ENCODE measurements around the gene TPST1. TPM values are rescaled to one million over a fixed set of nuclear protein-coding genes. Genes with fewer than 3 reads are reported as not detected.
A peak's percentile ranks its signal among the peaks of the same experiment; 100 is the strongest.

Gene TPST1
- total and polyA plus RNA-seq, 9 of the 15 experiments (the other 6 are each of a cell fraction or from before 2014, with no cell fraction given) = 0.15 to 2.2 (median 0.53) TPM

GRCh38 chr7:66157060-66157459 lies 48.1 kb upstream of the TPST1 start (continued):
- no peak for TF ChIP-seq ZNF583 (CRISPR knock-in tag; IDR thresholded peaks at IDR 0.05)
- TF ChIP-seq EP300 (IDR thresholded peaks at IDR 0.05; ENCODE audit: low read length) = peak; percentile 58
- no peak for TF ChIP-seq U2AF1 (optimal IDR thresholded peaks at IDR 0.05; ENCODE audit: low read depth, low read length)
- TF ChIP-seq ATF7 (IDR thresholded peaks at IDR 0.05) = peak; percentile 55
- TF ChIP-seq SRSF9 (IDR thresholded peaks at IDR 0.05; ENCODE audit: borderline replicate concordance, low read depth, low read length) = no peak
- no peak for TF ChIP-seq RBM15 (IDR thresholded peaks at IDR 0.05; ENCODE audit: insufficient read depth, low read length)
- no peak for TF ChIP-seq ZNF12 (CRISPR knock-in tag; IDR thresholded peaks at IDR 0.05)
- no peak for TF ChIP-seq SNAPC5 (CRISPR knock-in tag; IDR thresholded peaks at IDR 0.05)
- no peak for TF ChIP-seq HNRNPLL (IDR thresholded peaks at IDR 0.05; ENCODE audit: low read depth, low read length, poor library complexity, severe bottlenecking)
- TF ChIP-seq ATF6 (CRISPR knock-in tag; IDR thresholded peaks at IDR 0.05) = no peak
- no peak for TF ChIP-seq ZC3H8 (IDR thresholded peaks at IDR 0.05)
- no peak for TF ChIP-seq HDAC6 (IDR thresholded peaks at IDR 0.05; ENCODE audit: low read depth, low read length)
- no peak for TF ChIP-seq MCM2 (IDR thresholded peaks at IDR 0.05; ENCODE audit: low read depth)
- TF ChIP-seq MYNN (IDR thresholded peaks at IDR 0.05) = no peak
- no peak for TF ChIP-seq MYNN (CRISPR knock-in tag; IDR thresholded peaks at IDR 0.05)
- TF ChIP-seq ZBTB40 (IDR thresholded peaks at IDR 0.05) = no peak
- TF ChIP-seq ZBTB40 (CRISPR knock-in tag; IDR thresholded peaks at IDR 0.05) = no peak
- TF ChIP-seq KDM1A (IDR thresholded peaks at IDR 0.05) = peak in 1 of 2 experiments; percentile 43; a peak in 1 of 4 replicates
- TF ChIP-seq NR0B1 (IDR thresholded peaks at IDR 0.05; ENCODE audit: partially characterized antibody) = no peak

Measured in K562 (cell line).